IMR-90 (cell line): ENCODE data around the gene HYI. TPM values are rescaled to one million over a fixed set of nuclear protein-coding genes. Genes with fewer than 3 reads are reported as not detected.
A peak's percentile ranks its signal among the peaks of the same experiment; 100 is the strongest.

Experiments used
- ATAC-seq: fragments of 200-7000 bp; cut with Tn5 transposase; 2 replicates; pipeline ENCODE4 v1.9.1; 2020; ENCODE audit warnings: low read depth, mild to moderate bottlenecking, moderate library complexity
- BruUV-seq: library from RNA; stranded (reverse); fragments of 400-500 nt; replicated peaks from 2 replicates; lab custom pipeline; 2021; lab: Mats Ljungman, UMichigan
- CTCF ChIA-PET: fragments of 300-600 bp; formaldehyde crosslinking; extraction: SDS; loops from one replicate; lab custom pipeline; 2021; ENCODE audit warnings: antibody characterized with exemption; lab: Yijun Ruan, JAX
- POLR2A ChIA-PET: fragments of 300-600 bp; sonication (Branson Sonifier 250); formaldehyde crosslinking; loops from one replicate; lab custom pipeline; 2022; ENCODE audit warnings: antibody characterized with exemption; ENCODE audit not compliant: unreplicated experiment; lab: Charles Lee
- DNase-seq: peaks from one replicate; pipeline ENCODE4 v3.0.0; 2013
- H2AFZ ChIP-seq: replicated peaks from 2 replicates; pipeline ENCODE3; 2013; ENCODE audit warnings: low read length, mild to moderate bottlenecking; ENCODE audit not compliant: poor library complexity
- H2AK5ac ChIP-seq: 2 replicates; pipeline ENCODE4 v1.6.1; 2013; ENCODE audit warnings: low read depth, low read length, inconsistent platforms
- H2AK9ac ChIP-seq: replicated peaks from 2 replicates; pipeline ENCODE3; 2013; ENCODE audit warnings: mild to moderate bottlenecking, low read depth, low read length, moderate library complexity; ENCODE audit not compliant: poor library complexity
- H2BK120ac ChIP-seq: 2 replicates; pipeline ENCODE4 v1.6.1; 2013; ENCODE audit warnings: low read depth, low read length, inconsistent platforms
- H2BK15ac ChIP-seq: 3 replicates; pipeline ENCODE4 v1.6.1; 2013; ENCODE audit warnings: low read depth, low read length, inconsistent platforms
- H2BK20ac ChIP-seq: 2 replicates; pipeline ENCODE4 v1.6.1; 2013; ENCODE audit warnings: low read depth, mild to moderate bottlenecking, inconsistent platforms, low read length, moderate library complexity
- H2BK5ac ChIP-seq: 2 replicates; pipeline ENCODE4 v1.6.1; 2013; ENCODE audit warnings: mild to moderate bottlenecking, low read depth, low read length, inconsistent platforms; ENCODE audit not compliant: poor library complexity, severe bottlenecking
- H3K14ac ChIP-seq: replicated peaks from 2 replicates; pipeline ENCODE4 v1.6.1; 2013; ENCODE audit warnings: low read depth, low read length, inconsistent platforms
- H3K18ac ChIP-seq: 2 replicates; pipeline ENCODE4 v1.6.1; 2013; ENCODE audit warnings: low read depth, low read length, control low read depth
- H3K23ac ChIP-seq: 2 replicates; pipeline ENCODE4 v1.6.1; 2013; ENCODE audit warnings: low read depth, low read length, inconsistent platforms
- H3K27ac ChIP-seq: 2 replicates; pipeline ENCODE4 v1.5.1; 2013; ENCODE audit warnings: mild to moderate bottlenecking, control low read depth, low read length; ENCODE audit not compliant: insufficient read depth
- H3K27me3 ChIP-seq: 2 replicates; pipeline ENCODE4 v1.6.1; 2013; ENCODE audit warnings: low read length; ENCODE audit not compliant: control insufficient read depth, insufficient read depth
- H3K36me3 ChIP-seq: 2 replicates; pipeline ENCODE4 v1.6.1; 2013; ENCODE audit warnings: low read length, mixed read lengths; ENCODE audit not compliant: control insufficient read depth, insufficient read depth
- H3K4ac ChIP-seq: 2 replicates; pipeline ENCODE4 v1.6.1; 2013; ENCODE audit warnings: low read depth, low read length, inconsistent platforms
- H3K4me1 ChIP-seq: 2 replicates; pipeline ENCODE4 v1.6.1; 2013; ENCODE audit warnings: low read length, mixed read lengths; ENCODE audit not compliant: control insufficient read depth, insufficient read depth
- H3K4me2 ChIP-seq: 2 replicates; pipeline ENCODE4 v1.6.1; 2013; ENCODE audit warnings: low read depth, mild to moderate bottlenecking, control low read depth, low read length, moderate library complexity
- H3K4me3 ChIP-seq: 2 replicates; pipeline ENCODE4 v1.5.1; 2013; ENCODE audit warnings: low read depth, mild to moderate bottlenecking, control low read depth, low read length, moderate library complexity; ENCODE audit not compliant: insufficient read depth
- H3K56ac ChIP-seq: 2 replicates; pipeline ENCODE4 v1.6.1; 2013; ENCODE audit warnings: low read length, inconsistent platforms; ENCODE audit not compliant: insufficient read depth; ENCODE audit errors: extremely low read depth
- H3K79me1 ChIP-seq, 2 experiments: 2 replicates each; pipeline ENCODE4 v1.6.1; 2013; ENCODE audit warnings: low read length in 2 of 2, inconsistent platforms in 1 of 2, low read depth in 1 of 2
- H3K9ac ChIP-seq: 2 replicates; pipeline ENCODE4 v1.6.1; 2013; ENCODE audit warnings: low read depth, low read length, control low read depth
- H3K9me1 ChIP-seq: 2 replicates; pipeline ENCODE4 v1.6.1; 2013; ENCODE audit warnings: low read length, inconsistent platforms; ENCODE audit not compliant: insufficient read depth
- H3K9me3 ChIP-seq: 2 replicates; pipeline ENCODE4 v1.6.1; 2013; ENCODE audit warnings: low read length; ENCODE audit not compliant: control insufficient read depth, insufficient read depth
- H4K20me1 ChIP-seq: 2 replicates; pipeline ENCODE4 v1.6.1; 2013; ENCODE audit warnings: low read length, inconsistent platforms; ENCODE audit not compliant: insufficient read depth
- H4K5ac ChIP-seq: 2 replicates; pipeline ENCODE4 v1.6.1; 2013; ENCODE audit warnings: mild to moderate bottlenecking, low read depth, low read length, control low read depth
- H4K8ac ChIP-seq, 2 experiments: 2 replicates each; pipeline ENCODE4 v1.6.1; 2013; ENCODE audit warnings: low read depth in 2 of 2, low read length in 2 of 2, control low read depth in 1 of 2, inconsistent platforms in 1 of 2
- H4K91ac ChIP-seq: 2 replicates; pipeline ENCODE4 v1.6.1; 2013; ENCODE audit warnings: low read depth, low read length, inconsistent platforms; ENCODE audit not compliant: insufficient read depth
- CHD1 ChIP-seq: IDR thresholded peaks from 2 replicates; pipeline ENCODE4 v1.6.1; 2012; ENCODE audit warnings: low read depth, low read length, improper control_type of control experiment
- MAFK ChIP-seq: IDR thresholded peaks from 2 replicates; pipeline ENCODE4 v1.6.1; 2012; ENCODE audit warnings: low read depth, low read length, improper control_type of control experiment
- MAZ ChIP-seq: IDR thresholded peaks from 2 replicates; pipeline ENCODE4 v1.6.1; 2012; ENCODE audit warnings: low read depth, mild to moderate bottlenecking, low read length, improper control_type of control experiment, moderate library complexity, borderline replicate concordance
- MXI1 ChIP-seq: IDR thresholded peaks from 2 replicates; pipeline ENCODE4 v1.6.1; 2012; ENCODE audit warnings: low read depth, mild to moderate bottlenecking, low read length, moderate library complexity, borderline replicate concordance
- POLR2A ChIP-seq: IDR thresholded peaks from 2 replicates; pipeline ENCODE4 v1.6.1; 2012; ENCODE audit warnings: mild to moderate bottlenecking, low read depth, low read length
- RFX5 ChIP-seq: IDR thresholded peaks from 2 replicates; pipeline ENCODE4 v1.8.0; 2012; ENCODE audit warnings: low read depth, mild to moderate bottlenecking, low read length, moderate library complexity
- WGBS, 2 experiments: methylation state at CpG; one replicate each; pipeline versions ENCODE4 v1.1.5 to v1.1.7; 2013; ENCODE audit warnings: missing lambda C conversion rate in 2 of 2; ENCODE audit not compliant: insufficient read length in 1 of 2; ENCODE audit errors: extremely low coverage in 2 of 2; 5-methylcytosine and 5-hydroxymethylcytosine counted together
- dilution Hi-C: fragments of 300-500 bp; cut with HindIII; formaldehyde crosslinking; loops from one replicate; pipeline ENCODE4 v1.14.3; 2018; ENCODE audit warnings: low sequenced_read_pairs; ENCODE audit not compliant: unreplicated experiment
- in situ Hi-C: fragments of 300-500 bp; cut with MboI; formaldehyde crosslinking; loops from 3 replicates; pipeline ENCODE4 v1.14.3; 2019; ENCODE audit warnings: low sequenced_read_pairs, inconsistent platforms, mixed read lengths
- intact Hi-C: fragments of 100-400 bp; cut with micrococcal nuclease; formaldehyde crosslinking; loops from 2 replicates; pipeline ENCODE4 v1.10.0; 2022
- polyA plus RNA-seq, 3 experiments: library from polyadenylated mRNA; depleted of rRNA; stranded (reverse); fragments of >200 nt; gene quantifications; 2 replicates each; pipeline ENCODE4 v1.2.3, GENCODE V29; 2012; ENCODE audit warnings: low replicate concordance in 1 of 3
- total RNA-seq: library from RNA; depleted of rRNA; stranded (reverse); fragments of >200 nt; gene quantifications from 2 replicates; pipeline ENCODE4 v1.2.3, GENCODE V29; 2012
- TF ChIP-seq, protein P1 (sequence below): fragments of 150-350 bp; IDR thresholded peaks from 2 replicates; pipeline ENCODE4 v1.6.1; 2017; ENCODE audit warnings: mild to moderate bottlenecking, antibody characterized with exemption, low read length, low read depth

Gene HYI
- total and polyA plus RNA-seq, 2 of the 4 experiments (the other 2 are of a cell fraction) = 21.5 to 53.7 TPM

DNA sequence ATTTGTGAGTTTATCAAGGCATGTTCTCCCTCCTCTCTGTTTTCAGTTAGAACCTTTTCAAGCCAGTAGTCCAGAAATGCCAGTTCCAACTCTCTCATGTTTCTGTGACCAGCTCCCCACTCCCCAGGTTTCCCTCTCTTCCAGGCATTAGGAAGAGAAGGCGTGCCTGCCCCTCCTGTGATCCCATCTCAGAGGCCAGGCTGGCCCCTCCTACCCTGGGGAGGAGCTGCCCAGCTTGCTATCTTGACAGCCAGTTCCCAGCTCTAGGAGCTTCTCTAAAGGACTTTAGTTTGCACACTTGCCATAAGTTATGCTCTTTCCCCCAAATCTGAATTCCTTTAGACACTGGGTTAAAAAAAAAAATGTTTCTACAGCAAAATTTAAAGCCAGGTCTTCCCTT is 8.9 kb downstream of the HYI start:
- no peak overlapping the region for H3K56ac ChIP-seq
- 0 out of 2 replicates have a peak overlapping the region, but pooled peaks have one; percentile 40 for H3K14ac ChIP-seq
- no peak overlapping the region for H3K9ac ChIP-seq
- TF ChIP-seq MAFK = no peak
- TF ChIP-seq, protein P1, sequence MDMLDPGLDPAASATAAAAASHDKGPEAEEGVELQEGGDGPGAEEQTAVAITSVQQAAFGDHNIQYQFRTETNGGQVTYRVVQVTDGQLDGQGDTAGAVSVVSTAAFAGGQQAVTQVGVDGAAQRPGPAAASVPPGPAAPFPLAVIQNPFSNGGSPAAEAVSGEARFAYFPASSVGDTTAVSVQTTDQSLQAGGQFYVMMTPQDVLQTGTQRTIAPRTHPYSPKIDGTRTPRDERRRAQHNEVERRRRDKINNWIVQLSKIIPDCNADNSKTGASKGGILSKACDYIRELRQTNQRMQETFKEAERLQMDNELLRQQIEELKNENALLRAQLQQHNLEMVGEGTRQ = no peak
- no peak for TF ChIP-seq MXI1
- TF ChIP-seq MAZ = no peak
- TF ChIP-seq RFX5 = no peak
- TF ChIP-seq CHD1 = no peak
- no peak for TF ChIP-seq POLR2A
- H3K4me2 ChIP-seq = no peak overlapping the region
- no TSS peak for BruUV-seq
- H2BK15ac ChIP-seq = no peak overlapping the region
- no peaks in the 10 kb centered on the region for H3K27me3 ChIP-seq
- peak overlapping the region; percentile 33 for H2AK9ac ChIP-seq
- no peak overlapping the region for H2AFZ ChIP-seq
- H2BK20ac ChIP-seq = no peak overlapping the region
- H3K36me3 ChIP-seq = peaks cover 90% of the 10 kb centered on the region
- WGBS, 2 experiments = 60% methylated on average over 1 of the region's 1 CpG; no CpG with 5 or more reads in 1 of the 2 experiments
- CTCF ChIA-PET = no interaction called here
- POLR2A ChIA-PET = interaction anchor here (0.6 kb wide), 1 partner anchor 218 kb away, joined by 5 read pairs; no protein-coding TSS in a partner anchor
- no peak overlapping the region for H4K91ac ChIP-seq
- no peak overlapping the region for H3K4ac ChIP-seq
- peaks cover 0 to 27% of the 10 kb centered on the region in 2 experiments; a peak in 2 of 4 replicates for H3K79me1 ChIP-seq
- no peak overlapping the region for H3K23ac ChIP-seq
- DNase-seq = no peak
- H3K18ac ChIP-seq = no peak overlapping the region
- dilution Hi-C loops (no loop called here), intact Hi-C loops (no loop called here), in situ Hi-C loops (no loop called here)
- no peak overlapping the region for H2BK5ac ChIP-seq
- peaks cover 4% of the 10 kb centered on the region; the same call in 1 of the 2 replicates for H3K4me1 ChIP-seq
- no peak overlapping the region for H2BK120ac ChIP-seq
- no peak overlapping the region for H4K8ac ChIP-seq
- H3K4me3 ChIP-seq = no peak overlapping the region
- no peak overlapping the region for H2AK5ac ChIP-seq
- no peak overlapping the region for H4K5ac ChIP-seq
- no peak overlapping the region for H3K27ac ChIP-seq
- peaks cover 35% of the 10 kb centered on the region for H3K9me1 ChIP-seq
- H3K9me3 ChIP-seq = no peaks in the 10 kb centered on the region
- ATAC-seq = peak; percentile 70
- H4K20me1 ChIP-seq = no peaks in the 10 kb centered on the region; the same call in 1 of the 2 replicates
